ENCODE data around the gene CNKSR3. TPM values are rescaled to one million over a fixed set of nuclear protein-coding genes. Genes with fewer than 3 reads are reported as not detected.

The CNKSR3 gene
- total RNA-seq, 1 experiment from 2014 or later: 10.3 TPM

DNA sequence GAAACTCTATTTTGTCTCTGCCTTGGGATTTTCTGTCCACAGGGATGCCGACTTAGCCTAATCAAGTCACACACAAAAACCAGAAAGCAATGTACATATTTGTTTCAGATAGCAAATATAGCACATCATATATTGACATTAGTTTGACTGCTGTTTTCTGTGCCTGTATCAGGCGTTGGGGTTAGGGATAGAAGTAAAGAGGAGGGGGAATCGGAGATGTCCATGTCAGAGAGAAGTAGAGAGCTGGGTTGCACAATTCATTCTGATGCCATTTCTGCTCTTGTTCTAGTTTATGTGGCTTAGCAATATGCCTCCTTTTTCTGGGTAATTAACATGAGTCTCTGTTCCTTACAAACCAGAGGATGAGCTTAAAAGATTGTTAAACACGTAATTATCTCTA is 139.2 kb downstream of the CNKSR3 start:
- no peaks in the 10 kb centered on the region for H3K9me3 ChIP-seq (ENCODE audit: low read depth, low read length, poor library complexity, severe bottlenecking)
- ChIA-PET CTCF (interaction anchor here (0.6 kb wide), 1 partner anchor 217 kb away, joined by 3 read pairs; no protein-coding TSS in a partner anchor), POLR2A (ENCODE audit: low non-redundant PET) (no interaction called here)
- TF ChIP-seq, protein P1, sequence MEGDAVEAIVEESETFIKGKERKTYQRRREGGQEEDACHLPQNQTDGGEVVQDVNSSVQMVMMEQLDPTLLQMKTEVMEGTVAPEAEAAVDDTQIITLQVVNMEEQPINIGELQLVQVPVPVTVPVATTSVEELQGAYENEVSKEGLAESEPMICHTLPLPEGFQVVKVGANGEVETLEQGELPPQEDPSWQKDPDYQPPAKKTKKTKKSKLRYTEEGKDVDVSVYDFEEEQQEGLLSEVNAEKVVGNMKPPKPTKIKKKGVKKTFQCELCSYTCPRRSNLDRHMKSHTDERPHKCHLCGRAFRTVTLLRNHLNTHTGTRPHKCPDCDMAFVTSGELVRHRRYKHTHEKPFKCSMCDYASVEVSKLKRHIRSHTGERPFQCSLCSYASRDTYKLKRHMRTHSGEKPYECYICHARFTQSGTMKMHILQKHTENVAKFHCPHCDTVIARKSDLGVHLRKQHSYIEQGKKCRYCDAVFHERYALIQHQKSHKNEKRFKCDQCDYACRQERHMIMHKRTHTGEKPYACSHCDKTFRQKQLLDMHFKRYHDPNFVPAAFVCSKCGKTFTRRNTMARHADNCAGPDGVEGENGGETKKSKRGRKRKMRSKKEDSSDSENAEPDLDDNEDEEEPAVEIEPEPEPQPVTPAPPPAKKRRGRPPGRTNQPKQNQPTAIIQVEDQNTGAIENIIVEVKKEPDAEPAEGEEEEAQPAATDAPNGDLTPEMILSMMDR (conservative IDR thresholded peaks at IDR 0.05; ENCODE audit: low read depth, low read length): no peak
- TF ChIP-seq EZH2 (IDR thresholded peaks at IDR 0.05; ENCODE audit: borderline replicate concordance, low read depth, low read length, poor library complexity, severe bottlenecking): no peak
- H3K27me3 ChIP-seq (replicated peaks; ENCODE audit: insufficient read depth, low read depth, low read length, poor library complexity): no peaks in the 10 kb centered on the region
- H3K4me1 ChIP-seq (ENCODE audit: insufficient read depth, low read length, poor library complexity, severe bottlenecking): no peaks in the 10 kb centered on the region
- H3K4me3 ChIP-seq (ENCODE audit: low read depth, low read length, poor library complexity, severe bottlenecking): no peak overlapping the region
- intact Hi-C loops (cut with micrococcal nuclease; ENCODE audit: unreplicated experiment): loop anchor here (2.0 kb wide), 1 partner anchor 216 kb away; no protein-coding TSS in a partner anchor
- no TSS peak for BruUV-seq (replicated peaks)
- no peak for DNase-seq (ENCODE audit: low spot score)
- H3K36me3 ChIP-seq (ENCODE audit: insufficient read depth, low read length, poor library complexity, severe bottlenecking): no peaks in the 10 kb centered on the region
- H3K27ac ChIP-seq (ENCODE audit: low read depth, low read length, poor library complexity, severe bottlenecking): no peak overlapping the region

DNA sequence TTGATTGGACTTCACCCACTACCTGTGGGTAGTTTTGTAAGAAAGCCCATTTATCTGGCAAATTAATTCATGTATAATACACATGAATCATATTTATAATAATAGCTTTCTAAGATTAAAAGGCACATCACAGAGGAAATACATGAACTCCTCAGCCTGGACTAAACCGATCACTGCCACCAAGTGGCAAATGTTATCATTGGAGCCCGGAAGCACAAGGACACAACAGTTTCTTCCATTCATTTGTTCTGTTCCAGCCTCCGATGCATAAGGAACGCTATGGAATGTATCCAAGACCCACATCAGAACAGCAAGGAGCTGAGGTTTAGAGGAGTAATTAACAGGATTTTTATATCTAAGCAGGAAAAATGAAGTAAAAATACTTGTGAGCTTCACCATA is 139.9 kb downstream of the CNKSR3 start:
- no TSS peak for BruUV-seq (replicated peaks)
- H3K27ac ChIP-seq (ENCODE audit: low read depth, low read length, poor library complexity, severe bottlenecking): no peak overlapping the region
- H3K36me3 ChIP-seq (ENCODE audit: insufficient read depth, low read length, poor library complexity, severe bottlenecking): no peaks in the 10 kb centered on the region
- H3K27me3 ChIP-seq (replicated peaks; ENCODE audit: insufficient read depth, low read depth, low read length, poor library complexity): no peaks in the 10 kb centered on the region
- no peak overlapping the region for H3K4me3 ChIP-seq (ENCODE audit: low read depth, low read length, poor library complexity, severe bottlenecking)
- TF ChIP-seq EZH2 (IDR thresholded peaks at IDR 0.05; ENCODE audit: borderline replicate concordance, low read depth, low read length, poor library complexity, severe bottlenecking): no peak
- TF ChIP-seq, protein P1 (conservative IDR thresholded peaks at IDR 0.05; ENCODE audit: low read depth, low read length): peak; percentile 62
- no peaks in the 10 kb centered on the region for H3K9me3 ChIP-seq (ENCODE audit: low read depth, low read length, poor library complexity, severe bottlenecking)
- CTCF ChIA-PET: no interaction called here
- intact Hi-C loops (cut with micrococcal nuclease; ENCODE audit: unreplicated experiment): loop anchor here (2.0 kb wide), 1 partner anchor 216 kb away; no protein-coding TSS in a partner anchor
- POLR2A ChIA-PET (ENCODE audit: low non-redundant PET): no interaction called here
- H3K4me1 ChIP-seq (ENCODE audit: insufficient read depth, low read length, poor library complexity, severe bottlenecking): no peaks in the 10 kb centered on the region
- DNase-seq (ENCODE audit: low spot score): peak; percentile 47

DNA sequence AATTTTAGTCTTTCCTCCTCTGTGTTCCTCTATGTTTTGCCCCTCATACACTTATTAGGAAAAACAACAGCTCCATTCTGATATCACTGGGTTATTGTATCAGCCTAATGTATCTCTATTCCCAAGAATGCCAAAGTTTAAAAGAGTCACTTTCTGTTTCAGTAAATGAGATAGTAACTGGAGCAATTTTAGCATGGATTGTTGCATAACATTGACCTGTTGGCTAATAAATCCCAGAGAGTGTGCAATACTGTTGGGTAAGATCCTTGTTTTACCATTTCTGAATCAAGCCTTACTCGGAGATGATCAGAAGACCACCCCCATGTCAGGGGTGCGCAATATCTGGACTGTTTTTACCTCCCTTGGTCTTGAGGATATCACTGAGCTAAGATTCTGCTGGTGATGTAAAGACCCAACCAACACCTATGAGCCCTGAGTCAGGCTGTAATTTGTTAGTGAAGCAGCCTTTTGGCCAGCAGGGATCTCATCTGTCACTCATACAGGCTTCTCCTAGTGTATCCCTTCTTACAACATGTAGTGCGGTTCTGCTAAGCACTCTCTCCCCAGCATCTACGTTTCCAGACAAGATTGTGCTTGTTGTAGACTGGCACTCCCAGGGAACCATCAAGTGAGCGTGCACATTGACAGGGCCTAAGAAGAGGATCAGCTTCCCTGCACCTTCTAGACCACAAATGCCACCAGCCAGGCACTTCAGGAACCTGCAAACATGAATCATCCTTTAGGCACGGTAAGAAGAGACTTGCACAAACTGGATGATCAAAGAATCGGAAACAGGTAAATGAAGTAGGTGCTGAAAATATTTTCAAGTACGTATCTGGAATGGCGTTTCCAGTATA is 142.4 kb downstream of the CNKSR3 start:
- no peak for DNase-seq (ENCODE audit: low spot score)
- ChIA-PET POLR2A (ENCODE audit: low non-redundant PET) (no interaction called here), CTCF (no interaction called here)
- Histone ChIP-seq H3K27me3 (replicated peaks; ENCODE audit: insufficient read depth, low read depth, low read length, poor library complexity) (no peaks in the 10 kb centered on the region), H3K36me3 (ENCODE audit: insufficient read depth, low read length, poor library complexity, severe bottlenecking) (no peaks in the 10 kb centered on the region), H3K4me1 (ENCODE audit: insufficient read depth, low read length, poor library complexity, severe bottlenecking) (no peaks in the 10 kb centered on the region), H3K9me3 (ENCODE audit: low read depth, low read length, poor library complexity, severe bottlenecking) (no peaks in the 10 kb centered on the region), H3K4me3 (ENCODE audit: low read depth, low read length, poor library complexity, severe bottlenecking) (no peak overlapping the region), H3K27ac (ENCODE audit: low read depth, low read length, poor library complexity, severe bottlenecking) (no peak overlapping the region)
- TF ChIP-seq EZH2 (IDR thresholded peaks at IDR 0.05; ENCODE audit: borderline replicate concordance, low read depth, low read length, poor library complexity, severe bottlenecking): no peak
- TF ChIP-seq, protein P1 (conservative IDR thresholded peaks at IDR 0.05; ENCODE audit: low read depth, low read length): no peak
- intact Hi-C loops (cut with micrococcal nuclease; ENCODE audit: unreplicated experiment): no loop called here
- no TSS peak for BruUV-seq (replicated peaks)
